ENCODE results near the gene MOSPD2.
A peak's percentile ranks its signal among the peaks of the same experiment; 100 is the strongest.

The MOSPD2 gene

DNA sequence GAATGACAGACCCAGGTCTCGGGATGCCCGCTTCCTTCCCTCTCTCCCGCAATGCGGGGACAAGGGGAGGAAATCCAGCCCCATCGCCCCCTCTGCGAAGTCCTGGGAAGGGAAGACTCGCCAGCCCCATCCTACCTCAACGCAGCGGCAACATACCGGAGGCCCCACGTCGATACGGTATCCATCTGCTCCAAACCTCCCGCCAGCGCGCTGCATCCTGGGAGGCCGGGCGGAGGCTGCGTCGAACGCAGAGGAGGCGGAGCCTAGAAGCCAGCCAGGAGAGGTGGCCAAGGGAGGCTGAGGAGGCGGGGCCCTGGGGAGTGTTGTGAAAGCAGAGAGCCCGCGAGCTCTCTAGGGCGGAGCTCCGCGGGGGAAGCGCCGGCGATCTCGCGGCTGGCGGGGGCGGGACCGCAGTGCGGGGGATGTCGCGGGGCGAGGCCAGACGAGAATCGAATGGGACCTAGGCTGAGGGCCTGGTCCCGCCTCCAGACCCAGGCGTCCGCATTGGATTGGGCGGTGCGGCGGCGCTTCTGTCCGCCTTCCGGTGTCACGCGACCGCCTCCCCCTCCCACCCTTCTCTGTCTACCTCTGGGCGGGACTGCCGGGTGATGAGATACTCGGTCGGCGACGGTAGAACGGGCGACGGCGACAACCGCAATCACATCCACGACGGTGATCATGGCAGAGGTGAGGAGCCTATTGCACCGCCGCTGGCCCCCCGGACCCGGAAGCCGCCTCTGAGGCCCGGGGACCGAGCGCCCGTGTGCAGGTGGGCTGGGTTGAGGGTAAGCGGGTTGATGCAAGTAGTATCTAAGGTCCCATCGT, at the start of gene MOSPD2, which contains the start of gene FANCB:
MOSPD2 (plus strand) TSS at position 571 of the 825 bp plus-strand sequence; CDS start at position 679, 108 bp downstream.
FANCB (minus strand) TSS at position 219 of the 825 bp plus-strand sequence. CDS start 7,559 bp downstream, outside the sequence.
- DNase-seq, result peak; percentile 89

DNA sequence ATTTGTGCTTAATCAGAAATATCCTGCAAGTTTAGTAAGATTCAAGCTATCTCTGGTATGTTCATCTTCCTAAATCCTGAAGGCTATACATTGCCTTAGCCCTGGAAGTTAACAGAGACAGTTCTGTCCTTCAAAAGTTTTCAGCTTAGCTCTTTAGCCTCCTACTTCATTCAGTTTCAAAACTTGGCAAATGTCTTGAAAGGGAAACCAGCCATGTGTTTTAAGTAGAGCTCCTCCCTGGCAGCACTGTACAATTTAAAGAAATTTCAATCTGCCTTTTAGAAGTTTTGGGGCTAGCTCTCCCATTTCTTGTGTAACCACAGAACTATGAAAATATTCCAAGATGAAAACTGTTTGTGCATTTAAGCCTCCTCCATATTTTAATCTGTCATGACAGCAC, 47.4 kb upstream of the MOSPD2 start:
- no peak for DNase-seq

DNA sequence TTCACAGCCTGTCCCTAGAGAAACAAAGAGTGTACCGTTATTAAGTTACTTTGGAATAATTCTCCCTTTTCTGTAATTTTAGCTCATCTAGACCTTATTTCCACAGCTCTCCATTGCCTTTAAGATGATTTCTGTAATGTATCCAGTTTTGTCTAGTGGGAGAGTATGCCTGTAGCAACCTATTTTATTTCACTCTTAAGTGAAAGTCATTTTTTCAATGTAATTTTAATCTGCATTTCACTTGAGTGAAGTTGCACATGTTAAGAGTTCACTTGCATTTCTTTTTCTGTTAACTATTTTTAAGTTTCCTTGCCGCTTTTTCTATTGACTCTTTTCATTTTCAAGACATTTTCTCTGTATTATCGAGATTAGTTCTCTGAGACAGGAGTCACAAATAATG, 46.9 kb upstream of the MOSPD2 start:
- no peak for DNase-seq

DNA sequence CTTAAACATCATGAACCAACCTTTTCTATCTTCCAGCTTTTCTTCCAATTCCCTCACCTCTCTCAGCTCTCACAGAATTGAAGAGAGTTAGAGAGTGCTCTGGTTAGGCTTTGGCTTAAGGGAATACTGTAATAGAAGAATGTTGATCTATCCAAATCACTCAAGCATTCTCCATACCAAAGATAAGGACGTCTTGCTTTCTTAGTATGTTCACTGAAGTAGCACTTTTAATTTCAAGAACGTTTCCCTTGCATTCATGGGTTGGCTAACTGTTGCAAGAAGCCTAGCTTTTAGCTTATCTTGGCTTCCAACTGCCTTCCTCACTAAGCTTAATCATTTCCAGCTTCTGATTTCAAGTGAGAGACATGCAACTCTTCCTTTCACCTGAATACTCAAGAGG, 43.6 kb upstream of the MOSPD2 start:
- DNase-seq, result no peak

DNA sequence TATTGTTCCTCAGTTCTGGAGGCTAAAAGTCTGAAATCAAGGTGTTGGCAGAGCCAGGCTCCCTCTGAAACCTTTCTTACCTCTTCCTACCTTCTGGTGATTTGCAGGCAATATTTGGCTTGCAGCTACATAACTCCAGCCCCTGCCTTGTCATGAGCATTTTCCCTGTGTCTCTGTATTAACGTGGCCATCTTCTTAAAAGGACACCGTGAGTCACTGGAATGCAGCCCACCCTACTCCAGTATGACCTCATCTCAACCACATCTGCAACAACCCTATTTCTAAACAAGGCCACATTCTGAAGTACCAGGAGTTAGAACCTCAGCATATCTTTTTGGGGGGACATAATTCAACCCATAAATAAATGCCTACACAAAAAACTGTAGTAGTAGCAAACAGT, 41.1 kb upstream of the MOSPD2 start:
- DNase-seq, result no peak

DNA sequence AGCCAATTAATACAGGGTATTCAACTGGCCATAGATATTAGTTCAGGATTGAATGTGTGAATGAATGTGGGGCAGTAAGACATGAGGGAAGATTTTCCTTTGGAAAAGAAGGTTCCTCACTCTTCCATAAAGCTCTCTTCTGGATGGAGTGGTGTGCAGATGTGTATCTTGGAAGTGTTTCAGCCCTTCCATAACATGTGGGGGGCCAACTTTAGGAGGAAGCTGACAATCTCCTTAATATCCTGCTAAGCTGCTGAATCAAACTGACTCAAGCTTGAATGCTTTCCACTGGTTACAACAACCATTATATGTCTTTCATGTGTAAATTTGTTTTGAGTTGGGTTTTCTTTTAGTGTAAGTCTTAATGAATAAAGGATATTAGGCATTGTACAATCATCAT, 40.6 kb upstream of the MOSPD2 start:
- no peak for DNase-seq

DNA sequence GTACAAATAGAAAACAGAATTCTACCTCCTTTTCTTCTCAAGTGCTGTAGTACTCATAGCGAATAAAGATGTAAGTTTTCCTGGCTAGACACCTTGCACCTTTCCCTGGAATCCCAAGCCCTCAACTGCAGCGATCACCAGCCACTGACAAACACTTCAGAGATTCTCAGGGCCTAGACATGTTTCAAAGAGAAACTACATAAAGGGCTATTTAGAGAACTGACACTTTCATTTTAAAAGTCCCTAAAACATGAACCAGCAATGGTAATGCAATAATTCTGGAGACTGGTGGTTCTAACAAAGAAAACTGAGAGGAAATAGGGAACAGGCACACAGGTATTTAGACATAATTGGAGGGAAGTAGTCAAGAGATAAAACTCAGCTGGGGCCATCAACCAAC, 36.1 kb upstream of the MOSPD2 start:
- DNase-seq, result no peak

DNA sequence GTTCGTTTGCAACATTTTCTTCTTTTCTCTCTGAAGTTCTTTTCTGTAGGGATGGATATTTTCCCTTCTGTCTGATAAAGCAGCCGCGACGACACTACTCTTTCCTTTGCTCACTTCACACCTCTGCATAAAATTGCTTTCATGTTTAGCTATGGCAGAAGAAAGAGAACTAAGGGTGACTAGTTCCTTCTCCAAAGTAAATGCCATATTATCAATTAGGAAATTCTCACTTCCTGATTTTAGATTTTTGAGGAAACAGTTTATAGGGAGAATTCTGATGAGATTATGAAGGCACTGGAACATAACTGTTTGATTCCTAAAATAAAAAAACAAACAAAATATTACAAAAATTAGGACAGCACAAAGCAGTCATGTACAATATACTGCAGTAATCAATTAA, 29.6 kb upstream of the MOSPD2 start:
- no peak for DNase-seq

DNA sequence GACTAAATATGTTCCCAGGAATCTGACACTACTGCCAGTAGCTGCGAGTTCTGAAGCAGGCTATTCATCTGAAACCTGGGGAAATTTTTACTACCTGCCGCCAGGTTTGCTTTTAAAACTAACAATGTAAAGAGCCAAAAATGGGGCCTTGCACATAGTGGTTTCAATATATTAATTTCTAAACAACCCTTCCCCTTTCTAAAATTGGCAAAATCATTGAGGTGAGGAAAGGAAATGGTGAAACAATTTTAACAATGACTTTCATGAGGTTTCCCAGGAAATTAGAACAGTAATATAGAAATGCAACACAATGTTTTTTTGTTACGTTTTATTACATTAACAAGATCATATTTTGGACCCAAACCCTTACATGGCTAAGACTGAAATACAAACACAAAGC, 21.7 kb upstream of the MOSPD2 start:
- no peak for DNase-seq

DNA sequence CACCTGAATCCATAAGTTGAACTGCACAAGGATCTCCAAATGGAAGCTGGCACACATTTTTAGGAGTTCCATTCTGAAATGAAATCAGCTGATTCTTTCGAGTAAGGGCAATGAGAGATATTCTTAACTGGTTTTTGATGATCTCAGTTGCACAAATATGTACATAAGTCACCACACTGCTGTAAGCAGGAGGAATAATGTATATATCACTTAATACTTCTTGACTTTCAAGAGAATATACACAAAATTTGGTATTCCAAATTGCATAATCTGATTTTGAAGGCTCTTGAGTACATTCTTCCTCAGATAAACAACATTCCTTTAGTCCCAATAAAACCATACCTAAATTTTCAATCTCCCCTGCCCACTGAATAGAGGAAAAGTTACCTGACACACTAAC, 8.6 kb upstream of the MOSPD2 start:
- DNase-seq, result no peak

DNA sequence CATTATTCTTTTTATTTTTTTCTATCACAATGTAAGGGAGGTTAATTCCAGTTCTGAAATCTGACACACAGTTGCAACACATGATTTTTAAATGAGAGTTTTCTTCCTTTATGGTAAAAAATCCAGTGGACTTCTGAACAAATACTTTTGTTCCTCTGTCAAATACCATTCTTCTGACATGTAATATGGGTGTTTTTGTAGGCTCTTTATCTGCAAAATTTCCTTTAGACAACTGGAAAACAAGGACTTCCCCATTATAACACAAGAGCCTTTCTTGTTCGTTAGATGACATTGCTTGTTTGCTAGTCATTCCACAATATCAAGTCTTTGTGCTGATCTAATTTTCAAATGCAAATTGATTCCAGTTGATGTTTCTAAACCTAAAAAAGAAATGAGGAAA, 8.0 kb upstream of the MOSPD2 start:
- no peak for DNase-seq

DNA sequence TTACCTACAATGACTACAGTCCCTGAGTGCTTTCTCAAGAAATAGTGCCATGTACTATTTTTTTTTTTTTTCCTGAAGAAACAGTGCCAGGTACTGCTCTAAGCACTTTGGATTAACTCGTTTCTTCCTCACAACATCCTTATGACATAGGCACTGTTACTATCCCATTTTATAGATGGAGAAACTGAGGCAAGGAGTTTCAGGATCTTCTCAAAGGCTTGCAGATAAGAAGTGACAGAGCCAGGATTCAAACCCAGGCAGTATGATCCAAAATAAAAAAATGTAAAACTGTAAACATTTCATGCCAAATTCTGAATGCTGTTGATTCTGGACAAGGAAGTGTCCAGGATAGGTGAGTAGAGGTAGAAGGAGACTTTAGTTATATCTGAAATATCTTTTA, 1.5 kb upstream of the MOSPD2 start:
- no peak for DNase-seq

DNA sequence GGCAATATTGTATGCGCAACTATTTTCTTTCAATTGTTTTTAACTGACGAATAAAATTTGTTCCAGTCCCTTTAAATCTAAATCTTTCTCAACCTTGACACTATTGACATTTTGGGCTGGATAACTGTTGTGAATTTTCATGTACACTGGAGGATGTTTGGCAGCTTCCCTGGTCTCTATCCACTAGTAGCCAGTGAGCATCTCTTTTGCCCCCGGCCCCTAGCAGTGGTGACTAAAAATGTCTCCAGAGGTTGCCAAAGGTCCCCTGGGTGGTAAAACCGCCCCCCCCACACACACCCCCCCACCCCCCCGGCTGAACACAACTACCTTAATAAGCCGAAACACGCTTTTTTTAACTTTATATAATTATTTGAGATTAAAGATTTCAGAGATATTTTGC, 866 bp upstream of the MOSPD2 start:
- DNase-seq, result no peak

DNA sequence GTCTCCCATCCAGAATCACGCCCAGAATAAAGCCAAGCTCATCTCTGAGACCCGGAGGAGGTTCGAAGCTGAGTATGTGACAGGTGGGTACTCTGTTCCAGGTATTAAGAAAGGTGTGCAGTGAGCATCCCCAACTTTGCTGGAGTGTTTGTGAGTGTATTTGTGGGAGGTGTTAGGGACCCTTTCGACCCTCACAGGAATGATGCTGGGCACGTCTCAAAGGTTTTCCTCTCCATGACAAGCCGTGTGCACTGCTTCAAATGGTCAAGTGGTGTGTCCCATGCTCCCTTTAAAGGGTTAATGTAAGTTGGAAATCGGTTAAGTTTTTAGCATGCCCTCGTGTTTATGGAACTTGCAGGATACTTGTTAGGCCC, 442 bp downstream of the MOSPD2 start:
- DNase-seq, result no peak

DNA sequence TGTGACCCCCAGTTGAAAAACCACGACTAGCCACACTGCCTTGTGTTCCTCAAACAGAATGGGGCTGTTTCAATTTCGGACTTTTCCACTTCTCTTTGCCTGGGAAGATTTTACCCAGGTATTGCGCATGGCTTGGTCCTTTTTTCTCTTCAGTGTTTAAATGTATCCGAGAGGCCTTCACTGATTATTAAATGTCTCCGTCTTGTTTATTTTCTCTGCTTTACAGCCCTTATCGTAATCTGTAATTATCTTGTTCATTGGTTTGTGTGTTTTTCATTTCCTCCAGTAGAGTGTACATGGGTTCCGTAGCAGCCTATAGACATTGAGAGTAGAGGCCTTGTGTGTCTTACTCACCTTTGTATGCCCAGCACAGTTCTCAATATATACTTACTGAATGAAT, 2.4 kb downstream of the MOSPD2 start:
- no peak for DNase-seq

DNA sequence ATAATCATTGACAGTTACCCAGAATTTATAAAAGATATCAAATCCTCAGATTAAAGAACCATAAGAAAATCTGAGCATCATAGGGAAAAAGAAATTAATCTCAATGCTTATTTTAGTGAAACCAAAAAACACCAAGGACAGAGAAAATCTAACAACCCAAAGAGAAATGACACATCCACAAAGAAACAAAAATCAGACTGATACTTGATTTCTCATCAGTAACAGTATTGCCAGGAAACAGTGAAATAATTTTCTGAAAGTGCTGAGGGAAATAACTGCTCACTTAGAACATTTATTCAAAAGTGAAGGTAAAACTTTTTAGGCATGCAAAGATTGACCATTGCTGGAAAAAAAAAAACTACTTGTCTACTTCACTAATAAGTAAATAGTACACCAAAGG, 10.6 kb downstream of the MOSPD2 start:
- no peak for DNase-seq

DNA sequence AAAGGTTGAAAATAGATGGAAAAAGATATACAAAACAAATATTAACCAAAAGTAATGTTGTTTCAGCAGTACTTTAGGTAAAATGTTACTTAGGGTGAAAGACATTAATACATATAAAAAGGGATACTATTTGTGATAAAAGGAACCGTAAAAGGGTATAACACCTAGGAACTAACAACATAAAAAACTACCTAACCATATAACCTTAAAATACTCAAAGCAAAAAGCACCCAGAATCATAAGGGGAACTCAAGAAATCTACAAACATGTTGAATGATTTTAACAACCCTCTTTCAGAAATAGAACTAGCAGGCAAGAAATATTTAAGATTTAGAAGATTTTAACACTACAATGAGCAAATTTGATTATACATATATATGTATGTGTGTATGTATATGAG, 11.5 kb downstream of the MOSPD2 start:
- no peak for DNase-seq

DNA sequence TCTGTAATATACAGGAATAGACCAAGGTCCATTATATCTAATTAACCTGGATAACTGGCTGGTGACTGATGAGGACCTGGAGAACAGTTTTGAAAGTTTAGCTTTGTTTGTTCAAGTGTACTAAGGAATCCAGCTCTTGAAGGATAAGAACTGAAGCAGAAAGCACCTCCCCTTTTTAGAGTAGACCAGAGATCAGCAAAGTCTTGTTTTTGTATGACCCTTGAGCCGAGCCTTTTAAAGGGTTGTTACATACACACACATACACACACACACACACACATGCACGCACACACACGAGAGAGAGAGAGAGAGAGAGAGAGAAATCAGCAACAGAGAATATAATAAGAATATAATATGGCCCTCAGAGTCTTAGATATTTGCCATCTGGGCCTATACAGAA, 13.0 kb downstream of the MOSPD2 start:
- DNase-seq, result no peak

DNA sequence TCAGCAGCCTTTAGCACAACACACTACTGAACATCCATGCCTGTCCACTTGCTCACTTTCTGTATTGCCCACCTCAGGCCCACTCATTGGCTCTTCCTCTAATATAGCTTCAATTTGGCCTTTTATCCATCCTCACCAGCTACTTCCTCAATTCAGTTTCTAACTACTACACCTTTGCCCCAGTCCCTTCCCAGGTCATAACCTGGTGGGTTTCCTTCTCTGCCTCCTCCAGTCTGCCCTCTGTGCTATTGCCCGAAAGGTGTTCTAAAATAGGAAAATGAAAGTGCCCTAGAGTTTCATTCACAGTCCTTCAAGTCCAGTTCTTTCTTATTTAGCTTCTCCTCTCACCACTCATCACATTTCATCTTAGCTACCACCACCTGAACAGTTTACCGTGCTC, 23.1 kb downstream of the MOSPD2 start:
- no peak for DNase-seq

DNA sequence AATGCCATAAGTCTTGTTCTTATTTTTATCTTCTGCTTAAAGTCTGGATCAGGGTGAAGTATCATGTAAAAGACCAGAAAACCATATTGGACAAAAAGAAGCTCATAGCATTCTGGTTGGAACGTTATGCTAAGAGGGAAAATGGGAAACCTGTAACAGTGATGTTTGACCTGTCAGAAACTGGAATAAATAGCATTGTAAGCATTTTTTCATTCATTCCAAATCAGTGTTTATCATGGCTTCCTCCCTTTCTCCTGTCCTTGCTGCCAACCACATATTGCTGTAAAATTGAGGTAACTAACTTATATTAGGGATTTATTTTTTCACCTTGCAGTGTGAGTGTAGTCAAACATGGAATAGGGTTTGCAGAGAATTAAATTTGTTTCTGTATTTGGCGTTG, 23.8 kb downstream of the MOSPD2 start:
- no peak for DNase-seq

DNA sequence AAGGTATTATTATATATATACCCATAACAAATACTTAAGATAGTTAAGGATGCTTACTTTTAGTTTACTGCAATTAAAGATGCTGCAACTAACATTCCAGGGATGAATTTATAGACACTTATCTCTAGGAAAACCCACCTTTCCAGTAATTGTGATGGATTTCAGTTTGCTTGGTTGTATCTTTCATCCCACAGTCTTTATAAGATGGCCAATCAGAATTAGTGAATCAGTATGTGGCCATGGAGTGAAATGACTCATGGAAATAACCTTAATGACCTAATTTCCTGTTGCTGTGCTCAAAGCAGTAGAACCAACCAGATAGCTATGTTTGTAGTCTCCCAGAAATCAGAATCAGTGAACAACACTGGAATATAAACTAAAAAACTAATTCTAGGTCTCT, 26.4 kb downstream of the MOSPD2 start:
- DNase-seq, result no peak

DNA sequence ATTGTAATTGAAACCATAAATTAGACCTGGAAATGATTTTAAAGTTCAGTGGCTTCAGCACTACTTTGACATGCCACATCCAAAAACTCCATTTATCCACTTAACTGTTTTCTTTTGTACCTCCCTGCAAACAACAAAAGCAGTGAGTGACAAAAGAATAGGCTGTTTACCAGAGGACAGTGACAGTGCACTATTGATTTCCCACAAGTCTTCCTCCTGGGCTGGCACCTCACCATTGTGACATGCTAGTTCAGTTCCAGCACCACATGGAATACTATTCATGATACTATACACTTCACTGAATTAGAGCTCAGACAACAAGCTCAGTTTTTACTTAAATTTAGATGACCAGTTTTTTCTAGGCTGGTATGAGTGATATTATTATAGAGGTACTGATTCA, 29.3 kb downstream of the MOSPD2 start:
- no peak for DNase-seq

DNA sequence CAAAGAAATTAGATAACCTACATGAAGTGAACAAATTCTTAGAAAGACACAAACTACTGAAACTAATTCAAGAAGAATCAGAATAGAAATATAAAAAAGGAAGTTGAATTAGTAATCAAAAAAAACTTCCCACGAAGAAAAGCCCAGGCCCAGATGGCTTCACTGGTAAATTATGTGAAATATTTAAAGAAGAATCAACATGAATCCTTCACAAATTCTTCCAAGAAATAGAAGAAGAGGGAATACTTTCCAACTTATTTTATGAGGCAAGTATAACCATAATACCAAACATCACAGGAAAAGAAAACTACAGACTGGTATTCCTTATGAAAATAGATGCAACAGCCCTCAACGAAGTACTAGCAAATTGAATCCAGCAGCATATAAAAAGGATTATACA, 30.7 kb downstream of the MOSPD2 start:
- no peak for DNase-seq

DNA sequence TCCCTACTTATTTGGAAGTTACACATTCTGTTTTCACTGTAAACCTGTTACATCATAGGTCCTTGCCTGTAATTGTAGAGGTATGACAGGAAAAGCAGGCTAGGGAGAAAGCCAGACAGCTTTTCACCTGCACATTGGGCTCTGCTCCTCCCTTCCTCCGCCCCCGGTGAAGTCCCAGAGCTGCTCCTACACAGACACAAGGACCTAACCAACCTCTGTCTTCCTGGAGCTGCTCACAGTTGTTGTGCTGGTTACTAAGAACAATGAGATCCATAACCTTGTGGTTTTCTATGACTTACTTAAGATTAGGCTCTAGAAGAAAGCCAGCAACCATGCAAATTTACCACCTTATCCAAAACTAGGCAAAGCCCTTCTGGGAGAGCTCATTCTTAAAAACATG, 40.0 kb downstream of the MOSPD2 start:
- DNase-seq, result no peak

DNA sequence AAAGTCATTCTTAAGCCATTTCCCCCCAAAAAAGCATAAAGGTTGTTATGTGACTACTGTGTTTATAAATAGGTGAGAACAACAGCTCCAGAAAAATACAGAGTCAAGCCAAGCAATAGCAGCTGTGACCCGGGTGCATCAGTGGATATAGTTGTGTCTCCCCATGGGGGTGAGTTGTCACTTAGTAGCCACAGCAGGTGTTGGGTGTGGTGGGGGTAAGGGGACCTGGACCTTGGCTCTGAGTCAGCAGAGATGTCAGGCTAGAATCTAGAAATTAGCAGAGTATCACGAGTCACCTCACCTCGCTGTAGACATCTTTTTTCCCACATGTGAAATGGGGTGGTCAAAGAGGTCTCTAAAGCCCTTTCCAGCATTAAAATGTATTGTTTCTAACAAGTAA, 42.4 kb downstream of the MOSPD2 start:
- no peak for DNase-seq
